GM12865 (cell line): ENCODE data around the gene DAP3.
"Not testable (repeated sequence)": the region's sequence is repeated elsewhere in the genome, so short reads cannot be mapped to it uniquely, and the experiment has no call there.

ENCODE experiments used
- DNase-seq: peaks from one replicate; pipeline ENCODE4 v3.0.0; 2010; ENCODE audit warnings: low read depth
- H3K4me3 ChIP-seq: 2 replicates; pipeline ENCODE4 v1.5.1; 2011; ENCODE audit warnings: mild to moderate bottlenecking, low read depth, low read length, control low read depth
- CTCF ChIP-seq: IDR thresholded peaks from 2 replicates; pipeline ENCODE4 v1.5.1; 2011; ENCODE audit warnings: low read length, control low read depth, low read depth, inconsistent platforms; ENCODE audit not compliant: insufficient read depth; ENCODE audit errors: missing control alignments

The DAP3 gene

GRCh38 chr1:155689081-155689607, at the start of gene DAP3:
Gene DAP3 (plus strand): TSS chr1:155689091. CDS start chr1:155709780, 20,689 bp downstream.
- peak within 1 kb of the TSS; percentile 87 for H3K4me3 ChIP-seq
- not testable (repeated sequence) for DNase-seq

- no peak overlapping the region for H3K4me3 ChIP-seq
- no peak for TF ChIP-seq CTCF
- no peak for DNase-seq
These were observed 48.5 kb upstream of the DAP3 start for GRCh38 chr1:155640367-155640766.

GRCh38 chr1:155642559-155643180, 46.2 kb upstream of the DAP3 start:
- not testable (repeated sequence) for DNase-seq, H3K4me3 ChIP-seq

- no peak overlapping the region for H3K4me3 ChIP-seq
- TF ChIP-seq CTCF, result no peak
These were observed 45.7 kb upstream of the DAP3 start for GRCh38 chr1:155643230-155643629.

GRCh38 chr1:155645034-155645598, 43.8 kb upstream of the DAP3 start:
- H3K4me3 ChIP-seq, result no peak overlapping the region
- TF ChIP-seq CTCF, result no peak
- DNase-seq, result no peak

More at GRCh38 chr1:155643230-155643629, 45.7 kb upstream of the DAP3 start:
- no peak for DNase-seq

GRCh38 chr1:155645648-155646047, 43.2 kb upstream of the DAP3 start:
- H3K4me3 ChIP-seq, result no peak overlapping the region
- DNase-seq, result no peak
- TF ChIP-seq CTCF, result no peak

- TF ChIP-seq CTCF, result no peak
- DNase-seq, result no peak
- H3K4me3 ChIP-seq, result no peak overlapping the region
These were observed 42.6 kb upstream of the DAP3 start for GRCh38 chr1:155646307-155646706.
